GM21390 (cell line): ENCODE data around the gene ILKAP.

Source experiments
- ATAC-seq: cut with Tn5 transposase; IDR thresholded peaks from one replicate; pipeline ENCODE4 v1.9.1; 2021; ENCODE audit not compliant: unreplicated experiment

ILKAP gene

GRCh38 chr2:238237431-238238135 lies 34.1 kb upstream of the ILKAP start:
- ATAC-seq, result no peak

GRCh38 chr2:238236571-238236970 lies 33.1 kb upstream of the ILKAP start:
- ATAC-seq, result no peak

- ATAC-seq, result no peak
These were observed 32.4 kb upstream of the ILKAP start for GRCh38 chr2:238235856-238236255.

- no peak for ATAC-seq
These were observed 31.8 kb upstream of the ILKAP start for GRCh38 chr2:238235331-238235732.

- no peak for ATAC-seq
These were observed 30.1 kb upstream of the ILKAP start for GRCh38 chr2:238233625-238234024.

- ATAC-seq, result no peak
These were observed 28.3 kb upstream of the ILKAP start for GRCh38 chr2:238231809-238232208.

GRCh38 chr2:238231251-238231793 lies 27.8 kb upstream of the ILKAP start:
- ATAC-seq, result peak; percentile 57

GRCh38 chr2:238230699-238231098 lies 27.2 kb upstream of the ILKAP start:
- ATAC-seq, result no peak

- ATAC-seq, result no peak
These were observed 25.2 kb upstream of the ILKAP start for GRCh38 chr2:238228700-238229099.

- no peak for ATAC-seq
These were observed 24.1 kb upstream of the ILKAP start for GRCh38 chr2:238227587-238228032.

GRCh38 chr2:238226698-238227586 lies 23.4 kb upstream of the ILKAP start:
- ATAC-seq, result no peak

GRCh38 chr2:238225911-238226697 lies 22.6 kb upstream of the ILKAP start:
- no peak for ATAC-seq

GRCh38 chr2:238225121-238225520 lies 21.6 kb upstream of the ILKAP start:
- ATAC-seq, result no peak

GRCh38 chr2:238224356-238225035 lies 21.0 kb upstream of the ILKAP start:
- no peak for ATAC-seq

- no peak for ATAC-seq
These were observed 17.5 kb upstream of the ILKAP start for GRCh38 chr2:238220892-238221521.

- no peak for ATAC-seq
These were observed 16.9 kb upstream of the ILKAP start for GRCh38 chr2:238220274-238220891.

- no peak for ATAC-seq
These were observed 13.2 kb upstream of the ILKAP start for GRCh38 chr2:238216651-238217184.

GRCh38 chr2:238207006-238207405 lies 3.5 kb upstream of the ILKAP start:
- no peak for ATAC-seq

- no peak for ATAC-seq
These were observed 633 bp upstream of the ILKAP start for GRCh38 chr2:238203973-238204683.
